K562 (cell line): ENCODE data around the gene EN1. TPM values are rescaled to one million over a fixed set of nuclear protein-coding genes. Genes with fewer than 3 reads are reported as not detected.

Experiments
- MTA1 ChIP-seq: fragments of 450-650 bp; IDR thresholded peaks from 2 replicates; pipeline ENCODE4 v1.6.1; 2017; ENCODE audit warnings: borderline replicate concordance
- NR3C1 ChIP-seq: sonication (generic); formaldehyde crosslinking; IDR thresholded peaks from 2 replicates; pipeline ENCODE4 v1.8.1; 2022; ENCODE audit warnings: missing genetic modification reagents
- PTRF ChIP-seq: fragments of 450-650 bp; IDR thresholded peaks from 2 replicates; pipeline ENCODE4 v1.6.1; 2016; ENCODE audit warnings: mild to moderate bottlenecking, missing genetic modification characterization, missing compliant biosample characterization
- REST ChIP-seq, 2 experiments: fragments of 450-650 bp; formaldehyde crosslinking in 1 of 2; IDR thresholded peaks; 2 replicates each; pipeline versions ENCODE4 v1.4.0 to v1.6.1; 2014 to 2020; ENCODE audit warnings: mild to moderate bottlenecking in 2 of 2, borderline replicate concordance in 1 of 2, low read depth in 1 of 2
- TEAD2 ChIP-seq: fragments of 450-650 bp; IDR thresholded peaks from 2 replicates; pipeline ENCODE4 v1.6.1; 2016; ENCODE audit warnings: missing genetic modification characterization, control low read depth, missing compliant biosample characterization
- ZBTB40 ChIP-seq, 2 experiments: fragments of 450-650 bp in 1 of 2; sonication (generic) in 1 of 2; formaldehyde crosslinking in 1 of 2; IDR thresholded peaks; 2 replicates each; pipeline versions ENCODE4 v1.7.1 to v1.9.0; 2016 to 2022; ENCODE audit warnings: inconsistent platforms in 1 of 2, mild to moderate bottlenecking in 1 of 2, missing genetic modification reagents in 1 of 2
- ZFP30 ChIP-seq: fragments of 250-450 bp; sonication (Bioruptor Pico); IDR thresholded peaks from 2 replicates; pipeline ENCODE4 v1.8.0; 2022; ENCODE audit warnings: moderate library complexity, mild to moderate bottlenecking, inconsistent platforms, borderline replicate concordance
- ZNF740 ChIP-seq, 3 experiments: fragments of 200-800 bp in 1 of 3; sonication (Bioruptor generic) in 1 of 3; sonication (generic) in 1 of 3; formaldehyde crosslinking in 1 of 3; IDR thresholded peaks; 2 replicates each; pipeline versions ENCODE4 v1.6.1 to v1.8.0; 2016 to 2022; ENCODE audit warnings: mild to moderate bottlenecking in 2 of 3, missing compliant biosample characterization in 2 of 3, missing genetic modification characterization in 2 of 3, missing genetic modification reagents in 1 of 3
- ZNF785 ChIP-seq: fragments of 250-450 bp; sonication (Bioruptor Pico); IDR thresholded peaks from 2 replicates; pipeline ENCODE4 v1.4.0; 2020; ENCODE audit warnings: mild to moderate bottlenecking
- polyA plus RNA-seq, 8 experiments: library from polyadenylated mRNA; depleted of rRNA in 4 of 8; stranded (reverse) in 5 of 8; unstranded in 3 of 8; fragments of >200 nt; fragmentation: Nextera tagmentation in 2 of 8; fragmentation: Illumina TruSeq in 1 of 8; extraction: Ambion mirVana in 2 of 8; extraction: Trizol in 1 of 8; gene quantifications; 2 replicates each; pipeline versions ENCODE4 v1.2.1 to v1.2.3, GENCODE V29; 2011 to 2014; ENCODE audit warnings: inconsistent platforms in 1 of 8, missing spikeins in 1 of 8
- total RNA-seq, 7 experiments: library from RNA; depleted of rRNA in 6 of 7; stranded (reverse); fragments of >200 nt in 6 of 7; fragmentation: Illumina TruSeq in 2 of 7; extraction: Trizol in 2 of 7; gene quantifications; 2 replicates each; pipeline versions ENCODE4 v1.2.1 to v1.2.3, GENCODE V29; 2011 to 2021; ENCODE audit warnings: low replicate concordance in 1 of 7

Gene EN1
- total and polyA plus RNA-seq, 9 of the 15 experiments (the other 6 are each of a cell fraction or from before 2014, with no cell fraction given), result 0.06 to 2.0 (median 0.51) TPM

GRCh38 chr2:118803012-118803411 is 44.4 kb downstream of the EN1 start (continued):
- TF ChIP-seq ZNF785 (CRISPR knock-in tag), result no peak
- no peak for TF ChIP-seq ZNF740 (CRISPR knock-in tag; IDR thresholded peaks at IDR 0.05)
- TF ChIP-seq ZNF740 (tag; IDR thresholded peaks at IDR 0.05), result no peak
- no peak for TF ChIP-seq MTA1
- TF ChIP-seq ZFP30 (CRISPR knock-in tag), result no peak
- TF ChIP-seq NR3C1, result no peak
- TF ChIP-seq ZBTB40 (IDR thresholded peaks at IDR 0.05), result no peak
- TF ChIP-seq ZBTB40 (CRISPR knock-in tag; IDR thresholded peaks at IDR 0.05), result no peak
- no peak; the same call in 1 of the 2 replicates for TF ChIP-seq REST (IDR thresholded peaks at IDR 0.05; ENCODE audit: borderline replicate concordance)
- no peak for TF ChIP-seq REST (CRISPR knock-in tag; IDR thresholded peaks at IDR 0.05; ENCODE audit: low read depth)
- TF ChIP-seq TEAD2, result no peak
- TF ChIP-seq PTRF (tag), result no peak
